MM.1S (cell line): Measurements from ENCODE around the gene FBP1.

Source experiments
- DNase-seq: peaks from one replicate; pipeline ENCODE4 v3.0.0-alpha.2; 2015
- H2AFZ ChIP-seq: fragments of 300-600 bp; sonication (generic); 2 replicates; pipeline ENCODE4 v1.6.0; 2016; ENCODE audit warnings: antibody characterized with exemption, low read length
- H3F3A ChIP-seq: fragments of 300-600 bp; sonication (generic); 2 replicates; pipeline ENCODE4 v1.6.1; 2016; ENCODE audit warnings: mild to moderate bottlenecking, antibody characterized with exemption, low read length, moderate library complexity, mixed read lengths; ENCODE audit not compliant: insufficient read depth
- H3K27ac ChIP-seq: fragments of 300-600 bp; sonication (generic); 2 replicates; pipeline ENCODE4 v1.5.1; 2016; ENCODE audit warnings: mild to moderate bottlenecking, low read length
- H3K27me3 ChIP-seq: fragments of 300-600 bp; sonication (generic); replicated peaks from 2 replicates; pipeline ENCODE4 v1.6.0; 2016; ENCODE audit warnings: low read length; ENCODE audit not compliant: insufficient read depth
- H3K36me3 ChIP-seq: fragments of 300-600 bp; sonication (generic); replicated peaks from 2 replicates; pipeline ENCODE4 v1.6.1; 2016; ENCODE audit warnings: mild to moderate bottlenecking, low read length, mixed read lengths; ENCODE audit not compliant: insufficient read depth
- H3K4me1 ChIP-seq: fragments of 300-600 bp; sonication (generic); 2 replicates; pipeline ENCODE4 v1.6.1; 2016; ENCODE audit warnings: low read length, mixed read lengths
- H3K4me2 ChIP-seq: fragments of 300-600 bp; sonication (generic); 2 replicates; pipeline ENCODE4 v1.6.0; 2016; ENCODE audit warnings: low read depth, low read length
- H3K4me3 ChIP-seq: fragments of 300-600 bp; sonication (generic); 2 replicates; pipeline ENCODE4 v1.5.1; 2016; ENCODE audit warnings: low read length, mixed read lengths
- H3K79me2 ChIP-seq: fragments of 300-600 bp; sonication (generic); 2 replicates; pipeline ENCODE4 v1.6.1; 2016; ENCODE audit warnings: mixed run types, low read length, mixed read lengths
- H3K9ac ChIP-seq: fragments of 300-600 bp; sonication (generic); 2 replicates; pipeline ENCODE4 v1.6.1; 2016; ENCODE audit warnings: low read length, mixed read lengths
- H3K9me2 ChIP-seq: fragments of 300-600 bp; sonication (generic); replicated peaks from 2 replicates; pipeline ENCODE4 v1.6.1; 2016; ENCODE audit warnings: mild to moderate bottlenecking, low read length, mixed read lengths; ENCODE audit not compliant: insufficient read depth
- H3K9me3 ChIP-seq: fragments of 300-600 bp; sonication (generic); replicated peaks from 2 replicates; pipeline ENCODE4 v1.6.1; 2016; ENCODE audit warnings: mild to moderate bottlenecking, low read length, mixed read lengths; ENCODE audit not compliant: insufficient read depth
- H4K20me1 ChIP-seq: fragments of 300-600 bp; sonication (generic); 2 replicates; pipeline ENCODE4 v1.6.1; 2016; ENCODE audit warnings: mild to moderate bottlenecking, low read length, moderate library complexity, mixed read lengths; ENCODE audit not compliant: insufficient read depth
- EZH2 ChIP-seq: fragments of 300-600 bp; sonication (generic); optimal IDR thresholded peaks from 2 replicates; pipeline ENCODE3; 2017; ENCODE audit warnings: low read depth, mild to moderate bottlenecking, antibody characterized with exemption, low read length, mixed read lengths
- EZH2phosphoT487 ChIP-seq: fragments of 300-600 bp; sonication (generic); IDR thresholded peaks from 2 replicates; pipeline ENCODE4 v1.6.1; 2018; ENCODE audit warnings: antibody characterized with exemption, low read length
- TF ChIP-seq, protein P1 (sequence below): fragments of 300-600 bp; sonication (generic); IDR thresholded peaks from 2 replicates; pipeline ENCODE4 v1.5.1; 2016; ENCODE audit warnings: antibody characterized with exemption, low read length, mixed read lengths

FBP1 gene

DNA sequence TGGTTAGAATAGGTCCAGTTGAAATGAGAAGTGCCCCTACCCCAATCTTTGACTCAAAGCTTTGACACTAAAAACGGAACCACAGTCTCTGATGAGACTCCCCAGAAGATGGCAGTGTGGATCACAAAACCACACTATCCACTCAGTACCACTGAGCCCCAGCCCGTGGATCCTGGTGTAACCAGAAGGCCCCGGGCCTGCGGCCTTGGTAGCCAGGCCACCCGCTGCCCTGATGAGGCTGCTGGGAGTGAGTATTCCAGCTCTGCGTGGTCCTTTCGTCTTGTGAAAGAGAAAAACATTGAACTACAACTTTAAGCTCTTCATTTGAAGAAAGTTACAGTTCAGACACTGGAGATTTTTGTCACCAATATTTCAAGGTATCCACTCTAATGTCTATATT is 42.2 kb upstream of the FBP1 start:
- no peaks in the 10 kb centered on the region for H3K36me3 ChIP-seq
- DNase-seq = peak; percentile 50
- TF ChIP-seq, protein P1, sequence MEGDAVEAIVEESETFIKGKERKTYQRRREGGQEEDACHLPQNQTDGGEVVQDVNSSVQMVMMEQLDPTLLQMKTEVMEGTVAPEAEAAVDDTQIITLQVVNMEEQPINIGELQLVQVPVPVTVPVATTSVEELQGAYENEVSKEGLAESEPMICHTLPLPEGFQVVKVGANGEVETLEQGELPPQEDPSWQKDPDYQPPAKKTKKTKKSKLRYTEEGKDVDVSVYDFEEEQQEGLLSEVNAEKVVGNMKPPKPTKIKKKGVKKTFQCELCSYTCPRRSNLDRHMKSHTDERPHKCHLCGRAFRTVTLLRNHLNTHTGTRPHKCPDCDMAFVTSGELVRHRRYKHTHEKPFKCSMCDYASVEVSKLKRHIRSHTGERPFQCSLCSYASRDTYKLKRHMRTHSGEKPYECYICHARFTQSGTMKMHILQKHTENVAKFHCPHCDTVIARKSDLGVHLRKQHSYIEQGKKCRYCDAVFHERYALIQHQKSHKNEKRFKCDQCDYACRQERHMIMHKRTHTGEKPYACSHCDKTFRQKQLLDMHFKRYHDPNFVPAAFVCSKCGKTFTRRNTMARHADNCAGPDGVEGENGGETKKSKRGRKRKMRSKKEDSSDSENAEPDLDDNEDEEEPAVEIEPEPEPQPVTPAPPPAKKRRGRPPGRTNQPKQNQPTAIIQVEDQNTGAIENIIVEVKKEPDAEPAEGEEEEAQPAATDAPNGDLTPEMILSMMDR = peak; percentile 73
- no peak for TF ChIP-seq EZH2
- no peaks in the 10 kb centered on the region for H3F3A ChIP-seq
- H3K27ac ChIP-seq = no peak overlapping the region
- no peaks in the 10 kb centered on the region for H3K79me2 ChIP-seq
- H3K4me3 ChIP-seq = no peak overlapping the region
- H4K20me1 ChIP-seq = no peaks in the 10 kb centered on the region
- H3K9me3 ChIP-seq = no peaks in the 10 kb centered on the region
- no peaks in the 10 kb centered on the region for H3K4me1 ChIP-seq
- H3K27me3 ChIP-seq = no peaks in the 10 kb centered on the region
- no peak overlapping the region for H3K4me2 ChIP-seq
- no peak overlapping the region for H3K9ac ChIP-seq
- peak overlapping the region; percentile 28 for H2AFZ ChIP-seq
- H3K9me2 ChIP-seq = no peaks in the 10 kb centered on the region

DNA sequence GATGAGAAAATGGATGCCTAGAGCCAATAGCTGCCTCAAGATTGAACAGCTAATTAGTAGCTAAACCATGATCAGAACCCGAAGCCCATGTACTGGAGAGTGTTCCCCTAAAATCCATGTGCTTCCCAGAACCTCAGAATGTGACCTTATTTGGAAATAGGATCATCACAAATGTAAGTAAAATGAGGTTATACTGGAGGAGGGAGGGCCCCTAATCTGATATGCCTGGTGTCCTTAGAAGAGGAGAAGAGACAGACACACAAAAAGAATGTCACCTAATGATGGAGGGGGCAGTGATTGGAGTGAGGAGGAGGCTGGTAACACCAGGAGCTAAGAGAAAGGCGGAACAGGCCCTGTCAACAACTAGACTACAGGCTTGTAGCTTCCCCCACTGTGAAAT is 41.3 kb upstream of the FBP1 start:
- Histone ChIP-seq H3K79me2 (no peaks in the 10 kb centered on the region), H3K4me1 (no peaks in the 10 kb centered on the region), H3K4me2 (no peak overlapping the region), H2AFZ (no peak overlapping the region), H3K9me2 (no peaks in the 10 kb centered on the region), H3K9me3 (no peaks in the 10 kb centered on the region), H3K36me3 (no peaks in the 10 kb centered on the region), H3K9ac (no peak overlapping the region), H3F3A (no peaks in the 10 kb centered on the region), H3K27me3 (no peaks in the 10 kb centered on the region), H3K27ac (no peak overlapping the region), H3K4me3 (no peak overlapping the region), H4K20me1 (no peaks in the 10 kb centered on the region)
- no peak for DNase-seq
- TF ChIP-seq EZH2 = no peak
- TF ChIP-seq EZH2phosphoT487 = no peak
- TF ChIP-seq, protein P1 = no peak

DNA sequence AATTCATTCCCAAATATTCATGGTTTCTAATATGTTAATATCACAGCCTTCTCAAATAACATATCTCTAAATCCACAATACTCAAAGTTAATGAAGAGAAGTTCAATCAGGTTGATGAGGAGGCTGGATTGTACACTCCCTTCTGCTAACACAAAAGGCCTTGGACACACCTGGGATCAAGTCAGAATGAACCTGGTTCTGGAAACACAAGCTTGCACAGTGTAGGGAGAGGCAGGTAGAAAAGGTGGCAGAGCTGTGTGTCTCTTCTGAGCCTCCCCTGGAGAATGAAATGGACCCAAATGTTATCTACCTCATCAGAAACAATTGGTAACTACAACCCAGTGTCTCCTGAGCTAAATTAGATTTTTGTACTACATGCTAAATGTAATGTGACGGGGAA is 40.7 kb upstream of the FBP1 start:
- TF ChIP-seq, protein P1 = no peak
- TF ChIP-seq EZH2 (no peak), EZH2phosphoT487 (no peak)
- Histone ChIP-seq H3K4me3 (no peak overlapping the region), H3K9me3 (no peaks in the 10 kb centered on the region), H3K9me2 (no peaks in the 10 kb centered on the region), H3F3A (no peaks in the 10 kb centered on the region), H3K4me1 (no peaks in the 10 kb centered on the region), H4K20me1 (no peaks in the 10 kb centered on the region), H3K4me2 (no peak overlapping the region), H3K9ac (no peak overlapping the region), H3K27ac (no peak overlapping the region), H2AFZ (no peak overlapping the region), H3K79me2 (no peaks in the 10 kb centered on the region), H3K36me3 (no peaks in the 10 kb centered on the region), H3K27me3 (no peaks in the 10 kb centered on the region)
- no peak for DNase-seq
